C4-2B (cell line): ENCODE data around the gene NUP42.

Source experiments
- ZFX ChIP-seq: fragments of 450-650 bp; IDR thresholded peaks from 2 replicates; pipeline ENCODE4 v1.6.1; 2017
- TF ChIP-seq, protein P1 (sequence below): fragments of 450-650 bp; conservative IDR thresholded peaks from 2 replicates; pipeline ENCODE4 v1.5.1; 2017; ENCODE audit warnings: mild to moderate bottlenecking

DNA sequence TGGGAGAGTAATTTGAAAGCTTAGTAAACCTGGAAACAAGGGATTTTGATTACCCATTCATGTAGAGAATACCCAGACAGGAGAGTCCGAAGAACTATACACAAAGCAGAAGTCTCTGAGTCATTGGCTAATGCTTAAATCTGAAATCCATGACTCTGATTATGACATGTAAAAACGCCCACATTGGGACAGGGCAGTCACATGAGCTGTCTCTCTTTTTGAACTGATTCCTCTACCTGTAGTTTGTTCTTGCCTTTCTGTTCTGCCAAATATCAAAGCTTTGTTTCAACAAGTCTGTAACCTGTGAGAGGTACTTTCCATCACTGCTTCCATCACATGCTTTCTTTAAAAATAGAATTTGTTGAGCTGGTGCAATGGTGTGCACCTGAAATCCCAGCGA, 60.5 kb downstream of the NUP42 start:
- TF ChIP-seq, protein P1, sequence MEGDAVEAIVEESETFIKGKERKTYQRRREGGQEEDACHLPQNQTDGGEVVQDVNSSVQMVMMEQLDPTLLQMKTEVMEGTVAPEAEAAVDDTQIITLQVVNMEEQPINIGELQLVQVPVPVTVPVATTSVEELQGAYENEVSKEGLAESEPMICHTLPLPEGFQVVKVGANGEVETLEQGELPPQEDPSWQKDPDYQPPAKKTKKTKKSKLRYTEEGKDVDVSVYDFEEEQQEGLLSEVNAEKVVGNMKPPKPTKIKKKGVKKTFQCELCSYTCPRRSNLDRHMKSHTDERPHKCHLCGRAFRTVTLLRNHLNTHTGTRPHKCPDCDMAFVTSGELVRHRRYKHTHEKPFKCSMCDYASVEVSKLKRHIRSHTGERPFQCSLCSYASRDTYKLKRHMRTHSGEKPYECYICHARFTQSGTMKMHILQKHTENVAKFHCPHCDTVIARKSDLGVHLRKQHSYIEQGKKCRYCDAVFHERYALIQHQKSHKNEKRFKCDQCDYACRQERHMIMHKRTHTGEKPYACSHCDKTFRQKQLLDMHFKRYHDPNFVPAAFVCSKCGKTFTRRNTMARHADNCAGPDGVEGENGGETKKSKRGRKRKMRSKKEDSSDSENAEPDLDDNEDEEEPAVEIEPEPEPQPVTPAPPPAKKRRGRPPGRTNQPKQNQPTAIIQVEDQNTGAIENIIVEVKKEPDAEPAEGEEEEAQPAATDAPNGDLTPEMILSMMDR = no peak
- TF ChIP-seq ZFX = no peak
